GM12875 (cell line): Measurements from ENCODE around the gene XPR1.

Experiments
- H3K4me3 ChIP-seq: one replicate; pipeline ENCODE4 v1.5.1; 2011; ENCODE audit warnings: low read depth, low read length, control low read depth
- CTCF ChIP-seq: IDR thresholded peaks from 2 replicates; pipeline ENCODE4 v1.5.1; 2011; ENCODE audit warnings: low read depth, mild to moderate bottlenecking, control low read depth, inconsistent platforms, low read length, moderate library complexity, borderline replicate concordance; ENCODE audit not compliant: insufficient read depth

The XPR1 gene

GRCh38 chr1:180594723-180595122 is 37.1 kb upstream of the XPR1 start:
- TF ChIP-seq CTCF = no peak
- no peak overlapping the region for H3K4me3 ChIP-seq

- no peak for TF ChIP-seq CTCF
- no peak overlapping the region for H3K4me3 ChIP-seq
Measured at GRCh38 chr1:180595966-180596365, 35.9 kb upstream of the XPR1 start.

GRCh38 chr1:180597520-180597919 is 34.3 kb upstream of the XPR1 start:
- TF ChIP-seq CTCF = no peak
- H3K4me3 ChIP-seq = no peak overlapping the region

GRCh38 chr1:180598333-180598974 is 33.4 kb upstream of the XPR1 start:
- TF ChIP-seq CTCF = no peak
- no peak overlapping the region for H3K4me3 ChIP-seq

GRCh38 chr1:180600343-180600742 is 31.5 kb upstream of the XPR1 start:
- TF ChIP-seq CTCF = no peak
- H3K4me3 ChIP-seq = no peak overlapping the region

GRCh38 chr1:180601512-180601911 is 30.3 kb upstream of the XPR1 start:
- TF ChIP-seq CTCF = no peak
- H3K4me3 ChIP-seq = no peak overlapping the region

GRCh38 chr1:180603223-180603849 is 28.5 kb upstream of the XPR1 start:
- H3K4me3 ChIP-seq = no peak overlapping the region
- TF ChIP-seq CTCF = no peak
